G401 (cell line): Measurements from ENCODE around the gene LMTK2. TPM values are rescaled to one million over a fixed set of nuclear protein-coding genes. Genes with fewer than 3 reads are reported as not detected.

ENCODE experiments used
- DNase-seq: peaks from one replicate; pipeline ENCODE4 v3.0.0-alpha.2; 2015; ENCODE audit warnings: low spot score
- in situ Hi-C: cut with HindIII; loops from 2 replicates; pipeline ENCODE4 v1.10.0; 2016; ENCODE audit warnings: low sequenced_read_pairs, mixed read lengths
- total RNA-seq: library from RNA; depleted of rRNA; stranded (reverse); fragments of >200 nt; shearing (Covaris generic); gene quantifications from 2 replicates; pipeline ENCODE4 v1.2.3, GENCODE V29; 2014

The LMTK2 gene
- total RNA-seq, 1 experiment from 2014 or later: 9.4 TPM

- DNase-seq: no peak
- in situ Hi-C loops: no loop called here
Observed at GRCh38 chr7:98134420-98135228, 28.0 kb downstream of the LMTK2 start.

DNA sequence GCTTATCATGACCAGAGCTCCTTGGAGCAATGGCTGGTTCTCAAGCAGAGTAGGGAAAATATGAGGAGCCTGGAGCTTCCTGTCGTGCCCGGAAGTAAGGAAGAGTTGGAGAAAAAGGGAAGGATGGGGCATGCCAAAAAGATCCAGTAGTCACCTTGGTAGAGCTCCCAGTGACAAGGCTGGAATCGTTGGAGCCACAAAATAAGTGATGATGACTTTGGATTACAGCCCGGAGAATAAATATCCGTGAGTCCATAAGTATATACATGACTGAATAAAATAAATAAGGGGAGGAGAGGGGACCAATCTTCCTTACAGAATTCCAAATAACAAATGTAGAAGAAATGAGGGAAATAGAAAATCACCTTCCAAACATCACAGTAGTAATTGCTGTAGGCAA lies 29.3 kb downstream of the LMTK2 start:
- no peak for DNase-seq
- in situ Hi-C loops: no loop called here

- DNase-seq: no peak
- in situ Hi-C loops: no loop called here
Observed at GRCh38 chr7:98136423-98136822, 29.8 kb downstream of the LMTK2 start.

DNA sequence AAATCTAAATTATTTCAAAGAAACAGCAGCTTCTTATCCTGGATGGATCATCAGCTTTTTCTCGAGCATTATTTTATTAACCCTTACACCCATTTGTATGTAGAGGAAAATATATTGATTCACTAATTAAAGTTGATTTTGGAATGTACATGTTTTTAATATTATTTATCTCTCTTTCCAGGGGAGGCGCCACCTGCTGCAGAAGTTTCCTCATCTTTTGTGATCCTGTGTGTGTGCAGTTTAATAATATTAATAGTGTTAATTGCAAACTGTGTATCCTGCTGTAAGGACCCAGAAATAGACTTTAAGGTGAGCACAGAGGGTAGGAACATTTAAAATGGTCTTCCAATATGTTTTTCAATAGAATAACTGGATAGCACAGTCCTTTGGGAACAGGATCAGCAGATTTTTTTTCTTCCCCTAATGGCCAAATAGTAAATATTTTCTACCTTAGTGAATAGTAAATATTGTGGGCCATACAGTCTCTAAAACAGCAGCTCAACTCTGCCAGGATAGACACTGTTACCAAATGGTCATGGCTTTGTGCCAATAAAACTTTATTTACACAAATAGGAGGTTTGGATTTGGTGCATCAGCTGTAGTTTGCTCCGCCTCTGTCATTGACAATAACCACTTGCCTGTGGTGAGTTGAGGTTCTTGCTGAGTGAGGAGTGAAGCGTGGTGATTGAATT lies 30.6 kb downstream of the LMTK2 start:
- no peak for DNase-seq
- in situ Hi-C loops: no loop called here

GRCh38 chr7:98137826-98138151 lies 31.1 kb downstream of the LMTK2 start:
- DNase-seq: no peak
- in situ Hi-C loops: no loop called here

DNA sequence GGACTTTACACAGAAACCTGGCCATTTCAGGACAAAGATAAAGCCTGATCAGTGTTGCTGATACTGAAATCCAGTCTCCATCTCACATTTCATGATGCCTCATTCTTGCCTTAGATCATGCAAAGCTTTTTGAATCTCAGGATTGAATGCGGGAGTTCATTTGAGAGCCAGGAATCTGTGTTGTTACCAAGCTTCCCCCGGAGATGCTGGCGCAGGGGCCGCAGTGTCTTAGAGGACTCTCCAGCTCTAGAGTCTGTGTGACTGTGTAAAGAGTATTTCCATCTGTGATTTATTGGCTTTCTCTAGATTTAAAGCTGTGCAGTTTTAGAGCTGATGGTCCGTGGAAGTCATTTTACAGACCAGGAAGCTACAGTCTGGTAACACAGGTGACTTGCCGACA lies 32.0 kb downstream of the LMTK2 start:
- in situ Hi-C loops: no loop called here
- no peak for DNase-seq

- DNase-seq: no peak
Observed at GRCh38 chr7:98142658-98143057, 36.0 kb downstream of the LMTK2 start.

GRCh38 chr7:98148607-98149006 lies 41.9 kb downstream of the LMTK2 start:
- in situ Hi-C loops: no loop called here
- DNase-seq: no peak

More at GRCh38 chr7:98142658-98143057, 36.0 kb downstream of the LMTK2 start:
- in situ Hi-C loops: no loop called here

GRCh38 chr7:98149116-98149692 lies 42.5 kb downstream of the LMTK2 start:
- in situ Hi-C loops: no loop called here
- DNase-seq: no peak

GRCh38 chr7:98151884-98152283 lies 45.2 kb downstream of the LMTK2 start:
- in situ Hi-C loops: no loop called here
- DNase-seq: no peak

- in situ Hi-C loops: no loop called here
- no peak for DNase-seq
Observed at GRCh38 chr7:98156700-98157099, 50.0 kb downstream of the LMTK2 start.

DNA sequence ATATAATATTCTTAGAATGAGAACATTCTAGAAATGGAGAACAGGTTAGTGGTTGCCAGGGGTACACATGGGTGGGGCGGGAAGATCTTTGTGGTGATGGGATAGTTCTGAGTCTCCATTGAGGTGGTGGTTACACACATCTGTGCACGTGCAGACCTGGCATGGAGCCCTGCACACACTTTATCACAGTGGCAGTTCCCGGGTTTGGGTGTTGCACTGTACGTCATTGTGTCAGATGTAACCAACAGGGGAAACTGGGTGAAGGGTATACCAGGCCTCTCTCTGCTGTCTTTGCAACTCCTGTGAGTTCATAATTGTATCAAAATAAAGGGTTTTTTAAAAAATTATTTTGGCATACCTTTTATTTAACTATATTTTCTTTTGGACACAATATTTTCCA lies 51.1 kb downstream of the LMTK2 start:
- no peak for DNase-seq

GRCh38 chr7:98162758-98163157 lies 56.1 kb downstream of the LMTK2 start:
- no peak for DNase-seq
- in situ Hi-C loops: no loop called here

More for the DNA sequence above, 51.1 kb downstream of the LMTK2 start:
- in situ Hi-C loops: no loop called here

GRCh38 chr7:98163269-98163668 lies 56.6 kb downstream of the LMTK2 start:
- in situ Hi-C loops: no loop called here
- DNase-seq: no peak

DNA sequence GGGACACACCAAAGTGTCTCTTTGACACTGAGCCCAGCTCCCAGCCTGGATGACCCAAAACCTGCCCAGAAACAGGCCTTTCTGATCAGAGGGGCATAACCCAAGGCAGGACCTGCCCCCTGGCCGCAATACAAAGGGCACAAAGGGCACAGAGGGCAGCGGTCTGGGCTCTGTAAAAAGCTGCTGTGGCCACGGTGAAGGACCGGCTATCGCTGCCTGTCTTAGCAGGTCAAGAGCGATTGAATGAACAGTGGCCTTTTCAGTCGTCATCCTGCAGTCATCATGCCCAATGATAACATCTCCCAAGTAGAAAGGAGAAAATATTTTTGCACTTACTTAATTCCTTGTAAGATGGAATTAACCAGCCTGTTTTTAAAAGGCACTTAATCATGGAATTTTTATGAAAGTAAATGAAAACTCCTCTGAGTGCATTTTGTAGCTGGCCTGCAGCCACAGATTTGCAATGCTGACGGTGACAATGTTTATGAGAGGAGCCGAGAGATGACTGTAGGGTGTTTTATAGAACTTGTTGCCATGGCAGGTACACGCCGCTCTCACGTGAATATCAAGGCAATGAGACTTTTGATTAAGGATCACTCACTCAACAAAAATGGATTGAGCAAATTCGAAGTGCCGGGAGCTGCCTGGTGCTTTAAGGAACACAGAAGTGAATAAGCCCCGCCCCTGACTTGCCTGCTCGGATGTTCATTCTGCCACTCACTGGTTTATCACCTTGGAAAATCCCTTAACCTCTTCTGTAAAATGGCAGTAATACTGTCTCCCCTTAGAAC lies 57.2 kb downstream of the LMTK2 start:
- in situ Hi-C loops: no loop called here
- DNase-seq: no peak

GRCh38 chr7:98165827-98166667 lies 59.4 kb downstream of the LMTK2 start:
- DNase-seq: peak; percentile 32
- in situ Hi-C loops: no loop called here

DNA sequence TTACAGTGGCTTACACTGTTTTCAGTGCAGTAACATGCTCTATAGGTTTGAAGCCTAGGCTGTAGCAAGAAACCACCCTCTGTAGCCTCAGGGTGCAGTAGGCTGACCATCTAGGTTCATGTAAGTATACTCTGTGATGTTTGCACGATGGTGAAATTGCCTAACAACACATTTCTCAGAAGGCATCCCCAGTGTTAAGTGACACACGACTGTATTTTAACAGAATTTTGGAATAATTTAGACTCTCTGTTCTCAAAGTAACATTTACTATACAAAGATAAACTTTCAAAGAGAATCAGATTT lies 60.0 kb downstream of the LMTK2 start:
- in situ Hi-C loops: no loop called here
- no peak for DNase-seq

- in situ Hi-C loops: no loop called here
- DNase-seq: no peak
Observed at GRCh38 chr7:98167653-98168052, 61.0 kb downstream of the LMTK2 start.
